Right atrium auricular region (tissue), 2 donors: ENCODE results near the gene ARHGAP6. TPM values are rescaled to one million over a fixed set of nuclear protein-coding genes. Genes with fewer than 3 reads are reported as not detected.

ENCODE experiments used
- DNase-seq: peaks from one replicate; pipeline ENCODE4 v3.0.0-alpha.2; 2019; ENCODE audit warnings: low spot score
- H3K27ac ChIP-seq, 2 donors: fragments of 200-600 bp; sonication (generic); 1 replicate in 1 of 2; 2 replicates in 1 of 2; pipeline ENCODE4 v1.5.1; 2016 to 2019
- H3K27me3 ChIP-seq, 2 donors: fragments of 200-600 bp; sonication (generic); one replicate each; pipeline versions ENCODE4 v1.5.1 to v1.6.0; 2017 to 2019
- H3K36me3 ChIP-seq: fragments of 200-600 bp; sonication (generic); one replicate; pipeline ENCODE4 v1.5.1; 2016
- H3K4me1 ChIP-seq, 2 donors: fragments of 200-600 bp; sonication (generic); one replicate each; pipeline versions ENCODE4 v1.5.1 to v1.6.0; 2017 to 2019
- H3K4me3 ChIP-seq, 2 donors: fragments of 200-600 bp; sonication (generic); 1 replicate in 1 of 2; 2 replicates in 1 of 2; pipeline ENCODE4 v1.5.1; 2017 to 2019; ENCODE audit warnings: mild to moderate bottlenecking in 1 of 2, moderate library complexity in 1 of 2
- H3K9me3 ChIP-seq, 2 donors: fragments of 200-600 bp; sonication (generic); one replicate each; pipeline ENCODE4 v1.5.1; 2019
- total RNA-seq, 2 donors: library from RNA; depleted of rRNA; stranded (reverse); fragments of >200 nt; gene quantifications; one replicate each; pipeline ENCODE4 v1.1.0, GENCODE V29; 2016
- TF ChIP-seq, protein P1 (sequence below), 2 donors: fragments of 200-600 bp; sonication (generic); IDR thresholded peaks; one replicate each; pipeline ENCODE4 v1.5.1; 2019; ENCODE audit warnings: antibody characterized with exemption in 2 of 2

The ARHGAP6 gene
- total RNA-seq, 2 donors from 2014 or later = 5.1 to 9.4 TPM

DNA sequence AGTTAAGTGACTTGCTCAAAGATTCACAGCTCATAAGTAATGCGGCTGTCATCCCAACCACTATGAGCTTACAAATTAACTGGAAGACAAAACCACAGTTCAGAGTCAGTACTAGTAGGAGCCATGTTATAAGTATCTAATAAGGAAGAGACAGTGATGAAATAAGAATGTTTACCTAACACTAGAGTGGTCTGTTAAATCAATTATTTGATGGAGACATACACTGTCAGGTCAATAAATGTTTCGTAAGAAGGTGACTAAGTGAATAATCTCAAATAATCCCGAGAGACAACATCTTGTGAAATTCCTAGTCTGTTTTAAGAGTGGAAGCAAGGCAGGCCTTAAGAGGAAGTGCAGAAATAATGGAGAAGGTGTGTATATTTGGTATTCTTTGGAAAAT lies 398.3 kb downstream of the ARHGAP6 start:
- TF ChIP-seq, protein P1, sequence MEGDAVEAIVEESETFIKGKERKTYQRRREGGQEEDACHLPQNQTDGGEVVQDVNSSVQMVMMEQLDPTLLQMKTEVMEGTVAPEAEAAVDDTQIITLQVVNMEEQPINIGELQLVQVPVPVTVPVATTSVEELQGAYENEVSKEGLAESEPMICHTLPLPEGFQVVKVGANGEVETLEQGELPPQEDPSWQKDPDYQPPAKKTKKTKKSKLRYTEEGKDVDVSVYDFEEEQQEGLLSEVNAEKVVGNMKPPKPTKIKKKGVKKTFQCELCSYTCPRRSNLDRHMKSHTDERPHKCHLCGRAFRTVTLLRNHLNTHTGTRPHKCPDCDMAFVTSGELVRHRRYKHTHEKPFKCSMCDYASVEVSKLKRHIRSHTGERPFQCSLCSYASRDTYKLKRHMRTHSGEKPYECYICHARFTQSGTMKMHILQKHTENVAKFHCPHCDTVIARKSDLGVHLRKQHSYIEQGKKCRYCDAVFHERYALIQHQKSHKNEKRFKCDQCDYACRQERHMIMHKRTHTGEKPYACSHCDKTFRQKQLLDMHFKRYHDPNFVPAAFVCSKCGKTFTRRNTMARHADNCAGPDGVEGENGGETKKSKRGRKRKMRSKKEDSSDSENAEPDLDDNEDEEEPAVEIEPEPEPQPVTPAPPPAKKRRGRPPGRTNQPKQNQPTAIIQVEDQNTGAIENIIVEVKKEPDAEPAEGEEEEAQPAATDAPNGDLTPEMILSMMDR (IDR thresholded peaks at IDR 0.05) = no peak
- no peak for DNase-seq
- Histone ChIP-seq H3K36me3 (no peaks in the 10 kb centered on the region), H3K27ac (no peak overlapping the region), H3K9me3 (no peaks in the 10 kb centered on the region), H3K4me1 (no peaks in the 10 kb centered on the region), H3K27me3 (no peaks in the 10 kb centered on the region), H3K4me3 (no peak overlapping the region)

- no peaks in the 10 kb centered on the region for H3K9me3 ChIP-seq
- H3K27me3 ChIP-seq = no peaks in the 10 kb centered on the region
- no peak for DNase-seq
- no peaks in the 10 kb centered on the region for H3K4me1 ChIP-seq
- TF ChIP-seq, protein P1 (IDR thresholded peaks at IDR 0.05) = no peak
- H3K36me3 ChIP-seq = no peaks in the 10 kb centered on the region
- no peak overlapping the region for H3K4me3 ChIP-seq
- peak overlapping the region in 1 of 2 donors; percentile 50 for H3K27ac ChIP-seq
Measured at GRCh38 chrX:11266573-11267003, 399.1 kb downstream of the ARHGAP6 start.

- Histone ChIP-seq H3K4me1 (no peaks in the 10 kb centered on the region), H3K4me3 (peak overlapping the region in 1 of 2 donors; percentile 13), H3K9me3 (no peaks in the 10 kb centered on the region), H3K36me3 (no peaks in the 10 kb centered on the region), H3K27ac (peak overlapping the region; percentile 12 to 29), H3K27me3 (no peaks in the 10 kb centered on the region)
- no peak for DNase-seq
- TF ChIP-seq, protein P1 (IDR thresholded peaks at IDR 0.05) = no peak
Measured at GRCh38 chrX:11265352-11265751, 400.4 kb downstream of the ARHGAP6 start.

GRCh38 chrX:11264925-11265324 lies 400.8 kb downstream of the ARHGAP6 start:
- TF ChIP-seq, protein P1 (IDR thresholded peaks at IDR 0.05) = no peak
- peak overlapping the region; percentile 12 to 29 for H3K27ac ChIP-seq
- H3K4me3 ChIP-seq = no peak overlapping the region
- H3K4me1 ChIP-seq = no peaks in the 10 kb centered on the region
- no peaks in the 10 kb centered on the region for H3K36me3 ChIP-seq
- no peaks in the 10 kb centered on the region for H3K27me3 ChIP-seq
- DNase-seq = no peak
- no peaks in the 10 kb centered on the region for H3K9me3 ChIP-seq

GRCh38 chrX:11261260-11261659 lies 404.5 kb downstream of the ARHGAP6 start:
- Histone ChIP-seq H3K4me1 (no peaks in the 10 kb centered on the region), H3K27ac (no peak overlapping the region), H3K27me3 (no peaks in the 10 kb centered on the region), H3K4me3 (no peak overlapping the region), H3K36me3 (no peaks in the 10 kb centered on the region), H3K9me3 (peaks cover 0 to 8% of the 10 kb centered on the region in 2 donors)
- DNase-seq = no peak
- TF ChIP-seq, protein P1 (IDR thresholded peaks at IDR 0.05) = no peak

DNA sequence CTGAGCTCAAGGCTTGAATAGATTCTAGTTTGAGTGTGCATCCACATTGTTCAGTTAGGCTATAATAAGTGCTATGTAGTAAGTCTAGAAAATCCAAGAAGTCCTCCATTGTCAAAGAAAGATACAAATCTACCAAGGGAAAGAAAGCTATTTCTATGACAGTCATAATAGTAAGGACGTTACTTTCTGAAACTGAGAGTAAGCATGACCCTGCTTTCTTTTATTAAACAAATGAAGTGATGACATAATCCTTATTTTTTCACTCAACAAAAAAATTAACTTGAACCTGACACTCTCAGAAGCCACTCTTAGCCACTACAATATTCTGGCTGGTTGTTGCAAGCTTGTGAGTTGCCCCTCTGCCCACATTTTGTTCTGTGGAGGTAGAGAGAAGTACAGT lies 406.3 kb downstream of the ARHGAP6 start:
- TF ChIP-seq, protein P1 (IDR thresholded peaks at IDR 0.05) = no peak
- Histone ChIP-seq H3K27me3 (no peaks in the 10 kb centered on the region), H3K36me3 (no peaks in the 10 kb centered on the region), H3K9me3 (peaks cover 0 to 8% of the 10 kb centered on the region in 2 donors), H3K27ac (no peak overlapping the region), H3K4me3 (no peak overlapping the region), H3K4me1 (no peaks in the 10 kb centered on the region)
- no peak for DNase-seq
